ENCODE results near the gene PRORP. TPM values are rescaled to one million over a fixed set of nuclear protein-coding genes. Genes with fewer than 3 reads are reported as not detected.
"Not testable (repeated sequence)": the region's sequence is repeated elsewhere in the genome, so short reads cannot be mapped to it uniquely, and the experiment has no call there.

The PRORP gene
- 14.0 and 18.6 TPM in 2 replicates for total RNA-seq (2014; rRNA removed; shearing (Covaris generic))

GRCh38 chr14:35121887-35122695 lies at the start of gene PRORP, which contains the start of gene PPP2R3C:
TSS of gene PRORP (plus strand) at chr14:35122552. CDS start at chr14:35123246, 694 bp downstream.
TSS of gene PPP2R3C (minus strand) at chr14:35121990. CDS start at chr14:35121959, 31 bp downstream.
- DNase-seq (ENCODE audit: low spot score), result peak; percentile 91

DNA sequence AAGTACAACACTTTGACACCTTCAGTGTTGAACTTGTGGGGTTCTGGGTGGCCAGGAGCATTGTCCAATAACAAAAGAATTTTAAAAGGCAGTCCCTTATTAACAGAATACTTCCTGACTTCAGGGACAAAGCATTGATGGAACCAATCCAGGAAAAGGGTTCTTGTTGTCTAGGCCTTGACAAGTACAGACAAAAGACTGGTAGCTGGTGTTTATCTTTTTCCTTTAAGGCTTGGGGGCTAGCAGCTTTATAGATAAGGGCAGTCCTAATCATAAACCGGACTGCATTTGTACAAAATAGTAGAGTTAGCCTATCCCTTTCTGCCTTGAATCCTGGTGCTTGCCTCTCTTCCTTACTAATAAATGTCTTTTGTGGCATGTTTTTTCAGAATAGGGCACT lies 48.9 kb upstream of the PRORP start:
- DNase-seq (ENCODE audit: low spot score), result no peak

- no peak for DNase-seq (ENCODE audit: low spot score)
Observed at GRCh38 chr14:35078082-35078481, 44.3 kb upstream of the PRORP start.

GRCh38 chr14:35079742-35080141 lies 42.6 kb upstream of the PRORP start:
- DNase-seq (ENCODE audit: low spot score), result no peak

GRCh38 chr14:35083530-35084150 lies 38.7 kb upstream of the PRORP start:
- no peak for DNase-seq (ENCODE audit: low spot score)

- no peak for DNase-seq (ENCODE audit: low spot score)
Observed at GRCh38 chr14:35085441-35085840, 36.9 kb upstream of the PRORP start.

- DNase-seq (ENCODE audit: low spot score), result no peak
Observed at GRCh38 chr14:35088514-35088913, 33.8 kb upstream of the PRORP start.

- not testable (repeated sequence) for DNase-seq (ENCODE audit: low spot score)
Observed at GRCh38 chr14:35094645-35095044, 27.7 kb upstream of the PRORP start.

- no peak for DNase-seq (ENCODE audit: low spot score)
Observed at GRCh38 chr14:35107866-35108265, 14.5 kb upstream of the PRORP start.

GRCh38 chr14:35112641-35113040 lies 9.7 kb upstream of the PRORP start:
- no peak for DNase-seq (ENCODE audit: low spot score)

DNA sequence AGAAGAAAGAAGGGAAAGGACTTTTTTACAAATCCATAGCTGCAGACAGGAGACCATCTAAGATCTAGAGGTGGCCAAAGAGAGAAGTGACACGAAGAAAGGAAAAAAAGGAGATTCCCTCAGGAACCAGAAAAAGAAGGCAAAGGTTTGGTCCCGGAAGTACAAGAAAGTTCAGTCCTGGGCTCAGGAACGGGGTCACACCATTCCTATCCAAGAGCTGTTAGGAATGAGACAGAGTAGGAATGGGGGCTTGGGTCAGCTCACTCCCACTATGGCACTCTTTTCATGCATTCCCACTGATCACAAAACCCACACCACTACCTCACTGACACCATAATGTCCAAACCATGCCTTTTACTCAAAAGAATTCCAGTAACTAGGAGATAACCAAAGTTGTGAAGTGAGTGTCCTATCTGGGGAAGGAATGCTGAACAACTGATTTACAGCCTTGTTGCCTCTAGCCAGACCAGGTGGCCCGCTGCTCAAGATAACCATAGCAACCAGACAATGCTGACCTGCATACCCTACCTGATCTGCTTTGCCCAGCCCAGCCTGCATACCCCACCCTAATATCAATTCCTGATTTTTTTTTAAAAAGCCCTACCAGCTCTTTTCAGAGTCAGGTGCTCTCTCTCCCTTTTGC lies 8.9 kb upstream of the PRORP start:
- DNase-seq (ENCODE audit: low spot score), result no peak

DNA sequence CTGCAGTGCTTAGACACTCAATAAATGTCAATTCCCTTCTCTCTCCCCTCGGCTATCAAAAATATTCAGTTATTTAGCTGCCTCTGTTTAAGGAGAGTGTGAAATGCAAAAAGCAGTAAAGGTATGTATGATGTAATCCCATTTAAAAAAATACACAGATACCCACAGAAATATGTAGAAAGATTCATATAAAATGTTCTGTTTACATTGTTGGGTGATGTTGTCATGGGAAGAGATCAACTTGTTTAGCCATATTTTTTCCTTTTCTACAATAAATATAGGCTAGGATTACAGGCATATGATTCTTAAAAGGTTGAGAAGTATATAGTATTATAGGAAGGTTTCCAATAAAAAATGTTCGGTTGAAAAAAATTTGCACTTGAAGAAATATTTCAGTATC lies 8.3 kb upstream of the PRORP start:
- no peak for DNase-seq (ENCODE audit: low spot score)

DNA sequence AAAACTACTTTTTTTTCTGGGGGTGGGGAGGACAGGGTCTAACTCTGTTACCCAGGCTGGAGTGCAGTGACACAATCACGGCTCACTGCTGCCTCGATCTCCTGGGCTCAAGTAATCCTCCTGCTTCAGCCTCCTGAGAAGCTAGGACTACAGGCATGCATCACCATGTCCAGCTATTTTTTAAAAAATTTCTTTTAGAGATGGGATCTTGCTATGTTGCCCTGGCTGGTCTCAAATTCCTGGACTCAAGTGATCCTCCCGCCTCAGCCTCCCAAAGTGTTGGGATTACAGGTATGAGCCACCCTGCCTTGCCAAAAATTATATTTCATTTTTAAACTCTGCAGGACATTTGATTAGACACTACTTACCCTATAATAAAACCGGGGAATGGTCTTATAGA lies 6.1 kb upstream of the PRORP start:
- no peak for DNase-seq (ENCODE audit: low spot score)

DNA sequence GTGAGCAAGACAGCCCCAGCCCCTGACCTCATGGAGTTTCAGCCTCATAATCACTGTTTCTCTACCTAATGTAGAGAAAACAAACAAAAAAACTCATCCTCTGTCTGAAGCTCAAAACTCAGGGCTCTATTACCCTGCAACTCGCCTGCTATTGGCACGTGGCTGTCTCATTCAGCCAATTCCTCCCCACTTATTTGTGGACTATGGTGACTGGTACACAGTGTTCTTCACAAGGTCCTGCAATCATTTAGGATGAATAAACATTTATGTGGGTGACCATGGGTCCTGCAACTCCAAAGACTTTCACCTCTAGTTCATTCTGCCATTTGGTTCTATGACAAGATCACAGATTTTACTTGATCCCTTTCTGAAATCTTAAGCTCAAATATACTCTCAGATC lies 5.2 kb upstream of the PRORP start:
- no peak for DNase-seq (ENCODE audit: low spot score)

GRCh38 chr14:35121026-35121886 lies 1.1 kb upstream of the PRORP start:
- DNase-seq (ENCODE audit: low spot score), result no peak

- peak; percentile 59 for DNase-seq (ENCODE audit: low spot score)
Observed at GRCh38 chr14:35122696-35123387, 490 bp downstream of the PRORP start.

DNA sequence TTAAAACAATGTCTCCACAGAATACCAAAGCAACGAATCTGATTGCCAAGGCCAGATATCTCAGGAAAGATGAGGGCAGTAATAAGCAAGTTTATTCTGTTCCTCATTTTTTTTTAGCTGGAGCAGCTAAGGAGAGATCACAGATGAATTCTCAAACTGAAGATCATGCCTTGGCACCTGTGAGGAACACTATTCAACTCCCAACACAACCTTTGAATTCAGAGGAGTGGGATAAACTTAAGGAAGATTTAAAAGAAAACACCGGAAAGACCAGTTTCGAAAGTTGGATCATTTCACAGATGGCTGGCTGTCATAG lies 994 bp downstream of the PRORP start:
- DNase-seq (ENCODE audit: low spot score), result no peak

GRCh38 chr14:35124127-35124526 lies 1.8 kb downstream of the PRORP start:
- DNase-seq (ENCODE audit: low spot score), result no peak

- no peak for DNase-seq (ENCODE audit: low spot score)
Observed at GRCh38 chr14:35133542-35134328, 11.4 kb downstream of the PRORP start.

All from HT-29 (cell line).